ENCODE measurements around the gene SSX4.
"Not testable (repeated sequence)": the region's sequence is repeated elsewhere in the genome, so short reads cannot be mapped to it uniquely, and the experiment has no call there.

- not testable (repeated sequence) for TF ChIP-seq POLR2A, CTCF (IDR thresholded peaks at IDR 0.05)
These were observed 12.9 kb upstream of the SSX4 start for GRCh38 chrX:48370408-48370807.

All from esophagus squamous epithelium (tissue), 4 donors.